HepG2 (cell line): ENCODE results near the gene BIRC2. TPM values are rescaled to one million over a fixed set of nuclear protein-coding genes. Genes with fewer than 3 reads are reported as not detected.

Experiments used
- BRCA1 ChIP-seq: sonication (generic); formaldehyde crosslinking; IDR thresholded peaks from 2 replicates; pipeline ENCODE4 v1.4.0; 2020; ENCODE audit warnings: missing genetic modification reagents
- CHD2 ChIP-seq: IDR thresholded peaks from 2 replicates; pipeline ENCODE4 v1.6.1; 2011; ENCODE audit warnings: low read depth, low read length, improper control_type of control experiment
- MAFK ChIP-seq, 2 experiments: IDR thresholded peaks in 1 of 2; conservative IDR thresholded peaks in 1 of 2; 2 replicates each; pipeline ENCODE4 v1.6.1; 2011; ENCODE audit warnings: improper control_type of control experiment in 2 of 2, low read length in 2 of 2
- PATZ1 ChIP-seq: sonication (generic); formaldehyde crosslinking; IDR thresholded peaks from 2 replicates; pipeline ENCODE4 v1.4.0; 2020; ENCODE audit warnings: missing genetic modification reagents
- SAP130 ChIP-seq: IDR thresholded peaks from 2 replicates; pipeline ENCODE4 v1.6.1; 2016; ENCODE audit warnings: low read depth
- TFAP4 ChIP-seq: sonication (generic); IDR thresholded peaks from 2 replicates; pipeline ENCODE4 v1.6.1; 2016; ENCODE audit warnings: low read depth, borderline replicate concordance
- TIGD3 ChIP-seq: sonication (generic); formaldehyde crosslinking; IDR thresholded peaks from 2 replicates; pipeline ENCODE4 v1.5.1; 2020; ENCODE audit warnings: mild to moderate bottlenecking, missing genetic modification reagents, borderline replicate concordance
- ZBTB44 ChIP-seq: sonication (generic); formaldehyde crosslinking; IDR thresholded peaks from 2 replicates; pipeline ENCODE4 v1.4.0; 2020; ENCODE audit warnings: missing genetic modification reagents
- ZNF484 ChIP-seq: sonication (generic); formaldehyde crosslinking; IDR thresholded peaks from 2 replicates; pipeline ENCODE4 v1.5.1; 2020; ENCODE audit warnings: mild to moderate bottlenecking, low read depth, missing genetic modification reagents, borderline replicate concordance
- ZNF569 ChIP-seq: sonication (generic); formaldehyde crosslinking; IDR thresholded peaks from 2 replicates; pipeline ENCODE4 v1.5.0; 2020; ENCODE audit warnings: mild to moderate bottlenecking, missing genetic modification reagents, moderate library complexity, borderline replicate concordance
- ZNF615 ChIP-seq: sonication (generic); formaldehyde crosslinking; IDR thresholded peaks from 2 replicates; pipeline ENCODE4 v1.5.0; 2020; ENCODE audit warnings: mild to moderate bottlenecking, missing genetic modification reagents, borderline replicate concordance
- ZNF790 ChIP-seq: sonication (generic); formaldehyde crosslinking; IDR thresholded peaks from 2 replicates; pipeline ENCODE4 v1.8.0; 2022; ENCODE audit warnings: missing genetic modification reagents, mild to moderate bottlenecking, borderline replicate concordance
- polyA plus RNA-seq, 8 experiments: library from polyadenylated mRNA; depleted of rRNA in 3 of 8; stranded (reverse) in 7 of 8; unstranded in 1 of 8; fragments of >200 nt; fragmentation: Illumina TruSeq in 4 of 8; extraction: Trizol in 4 of 8; gene quantifications; 2 replicates each; pipeline versions ENCODE4 v1.2.1 to v1.2.3, GENCODE V29; 2011 to 2016; ENCODE audit warnings: low read depth in 4 of 8, missing spikeins in 1 of 8, mixed read lengths in 1 of 8; ENCODE audit not compliant: insufficient read depth in 1 of 8
- total RNA-seq, 5 experiments: library from RNA; depleted of rRNA; stranded (reverse); fragments of >200 nt; fragmentation: Illumina TruSeq; extraction: Trizol; gene quantifications; 2 replicates each; pipeline ENCODE4 v1.2.3, GENCODE V29; 2016; ENCODE audit warnings: low read depth in 1 of 5

The BIRC2 gene
- total and polyA plus RNA-seq, 2 of the 13 experiments (the other 11 are each of a cell fraction or from before 2014, with no cell fraction given): 61.7 to 62.2 TPM

GRCh38 chr11:102346456-102346747, 612 bp upstream of the BIRC2 start (continued):
- TF ChIP-seq PATZ1 (CRISPR knock-in tag) (0 out of 2 replicates have a peak, but pooled peaks have one; percentile 21), SAP130 (CRISPR knock-in tag) (no peak; the same call in 1 of the 2 replicates), BRCA1 (CRISPR knock-in tag) (no peak), ZNF615 (no peak), ZNF484 (CRISPR knock-in tag) (no peak), MAFK (conservative IDR thresholded peaks at IDR 0.05 in 1 of 2, IDR thresholded peaks at IDR 0.05 in 1 of 2; ENCODE audit: low read length in 2 of 2) (peak; percentile 46 to 59; a peak in 3 of 4 replicates), CHD2 (no peak), TFAP4 (no peak; the same call in 1 of the 2 replicates), TIGD3 (no peak), ZNF790 (CRISPR knock-in tag) (no peak), ZNF569 (no peak), ZBTB44 (CRISPR knock-in tag) (no peak)
